ENCODE measurements around the gene PDZRN3.

PDZRN3 gene

DNA sequence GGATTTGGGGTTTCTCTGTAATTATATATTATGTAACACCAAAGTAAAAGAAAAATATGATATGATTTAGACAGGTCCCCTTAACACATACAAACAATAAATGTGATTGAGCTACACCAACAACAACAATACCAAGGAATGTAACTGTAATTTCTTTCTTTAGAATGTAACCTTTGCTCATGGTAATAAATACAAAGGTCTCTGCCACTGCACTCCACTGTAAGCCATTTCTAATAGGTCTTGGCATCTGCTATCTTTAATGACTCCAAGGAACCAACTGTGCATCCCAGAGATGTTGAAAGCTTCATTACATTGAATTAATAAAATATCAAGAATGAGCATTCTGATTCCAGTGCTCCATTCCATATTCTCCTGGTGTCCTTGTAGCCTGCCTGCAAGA lies 88.8 kb downstream of the PDZRN3 start:
- no peak for TF ChIP-seq ESRRG (CRISPR knock-in tag; IDR thresholded peaks at IDR 0.05)
- TF ChIP-seq TCF4 (CRISPR knock-in tag; IDR thresholded peaks at IDR 0.05; ENCODE audit: borderline replicate concordance): no peak
- no peak for TF ChIP-seq CSDC2 (CRISPR knock-in tag; IDR thresholded peaks at IDR 0.05)
- no peak for TF ChIP-seq RARB (CRISPR knock-in tag; IDR thresholded peaks at IDR 0.05)
- no peak for TF ChIP-seq ARNTL (CRISPR knock-in tag; IDR thresholded peaks at IDR 0.05; ENCODE audit: borderline replicate concordance, low read depth)
- no peak for TF ChIP-seq ZNF8 (CRISPR knock-in tag; IDR thresholded peaks at IDR 0.05)
- no peak for TF ChIP-seq OSR1 (CRISPR knock-in tag; IDR thresholded peaks at IDR 0.05)
- TF ChIP-seq ZC3H10 (CRISPR knock-in tag; IDR thresholded peaks at IDR 0.05): no peak
- no peak for TF ChIP-seq ZFP3 (CRISPR knock-in tag; IDR thresholded peaks at IDR 0.05)
- TF ChIP-seq SNAI2 (CRISPR knock-in tag; IDR thresholded peaks at IDR 0.05): no peak
- TF ChIP-seq, protein P1, sequence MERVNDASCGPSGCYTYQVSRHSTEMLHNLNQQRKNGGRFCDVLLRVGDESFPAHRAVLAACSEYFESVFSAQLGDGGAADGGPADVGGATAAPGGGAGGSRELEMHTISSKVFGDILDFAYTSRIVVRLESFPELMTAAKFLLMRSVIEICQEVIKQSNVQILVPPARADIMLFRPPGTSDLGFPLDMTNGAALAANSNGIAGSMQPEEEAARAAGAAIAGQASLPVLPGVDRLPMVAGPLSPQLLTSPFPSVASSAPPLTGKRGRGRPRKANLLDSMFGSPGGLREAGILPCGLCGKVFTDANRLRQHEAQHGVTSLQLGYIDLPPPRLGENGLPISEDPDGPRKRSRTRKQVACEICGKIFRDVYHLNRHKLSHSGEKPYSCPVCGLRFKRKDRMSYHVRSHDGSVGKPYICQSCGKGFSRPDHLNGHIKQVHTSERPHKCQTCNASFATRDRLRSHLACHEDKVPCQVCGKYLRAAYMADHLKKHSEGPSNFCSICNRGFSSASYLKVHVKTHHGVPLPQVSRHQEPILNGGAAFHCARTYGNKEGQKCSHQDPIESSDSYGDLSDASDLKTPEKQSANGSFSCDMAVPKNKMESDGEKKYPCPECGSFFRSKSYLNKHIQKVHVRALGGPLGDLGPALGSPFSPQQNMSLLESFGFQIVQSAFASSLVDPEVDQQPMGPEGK (CRISPR knock-in tag; IDR thresholded peaks at IDR 0.05; ENCODE audit: borderline replicate concordance): no peak
- no peak for TF ChIP-seq ZFP30 (CRISPR knock-in tag; IDR thresholded peaks at IDR 0.05)
- ATAC-seq: no peak

DNA sequence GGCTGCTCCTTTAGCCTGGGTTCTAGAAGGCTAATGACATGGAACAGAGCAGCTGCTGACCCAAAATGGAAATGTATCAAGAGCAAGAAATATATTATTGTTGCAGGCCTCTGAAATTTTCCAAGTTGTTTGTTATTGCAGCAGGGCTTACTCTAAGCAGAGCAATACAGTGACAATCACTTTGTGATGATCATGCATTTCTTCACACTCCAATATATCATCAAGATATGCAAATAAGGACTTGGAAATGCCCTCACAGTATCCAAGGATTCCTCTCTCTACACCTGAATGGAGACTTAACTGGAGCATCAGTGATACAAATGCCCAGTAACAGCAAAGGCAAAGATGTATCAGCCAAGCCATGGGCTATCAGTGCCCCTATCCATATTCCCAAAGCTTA lies 89.6 kb downstream of the PDZRN3 start:
- TF ChIP-seq, protein P2, sequence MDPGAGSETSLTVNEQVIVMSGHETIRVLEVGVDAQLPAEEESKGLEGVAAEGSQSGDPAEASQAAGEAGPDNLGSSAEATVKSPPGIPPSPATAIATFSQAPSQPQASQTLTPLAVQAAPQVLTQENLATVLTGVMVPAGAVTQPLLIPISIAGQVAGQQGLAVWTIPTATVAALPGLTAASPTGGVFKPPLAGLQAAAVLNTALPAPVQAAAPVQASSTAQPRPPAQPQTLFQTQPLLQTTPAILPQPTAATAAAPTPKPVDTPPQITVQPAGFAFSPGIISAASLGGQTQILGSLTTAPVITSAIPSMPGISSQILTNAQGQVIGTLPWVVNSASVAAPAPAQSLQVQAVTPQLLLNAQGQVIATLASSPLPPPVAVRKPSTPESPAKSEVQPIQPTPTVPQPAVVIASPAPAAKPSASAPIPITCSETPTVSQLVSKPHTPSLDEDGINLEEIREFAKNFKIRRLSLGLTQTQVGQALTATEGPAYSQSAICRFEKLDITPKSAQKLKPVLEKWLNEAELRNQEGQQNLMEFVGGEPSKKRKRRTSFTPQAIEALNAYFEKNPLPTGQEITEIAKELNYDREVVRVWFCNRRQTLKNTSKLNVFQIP (CRISPR knock-in tag; IDR thresholded peaks at IDR 0.05; ENCODE audit: borderline replicate concordance, low read depth): no peak
- ATAC-seq: no peak

DNA sequence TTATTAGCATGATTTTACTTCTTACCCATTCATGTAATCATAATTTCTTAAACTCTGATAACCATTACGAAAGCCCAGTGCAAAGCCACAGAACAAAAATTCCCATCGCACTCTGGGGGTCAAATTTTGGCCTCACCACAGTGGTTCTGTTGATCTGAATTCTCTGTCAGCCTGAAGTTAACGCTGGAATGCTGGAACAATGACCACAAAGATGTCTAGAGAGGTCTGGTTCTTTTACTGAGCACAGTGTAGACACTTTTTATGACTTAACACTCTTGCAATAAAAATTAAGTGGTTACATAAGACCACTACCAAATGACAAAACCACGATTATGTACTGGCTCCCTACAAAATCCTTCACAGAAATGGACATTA lies 94.7 kb downstream of the PDZRN3 start:
- TF ChIP-seq OSR1 (CRISPR knock-in tag; IDR thresholded peaks at IDR 0.05): no peak
- TF ChIP-seq GLIS3 (CRISPR knock-in tag; IDR thresholded peaks at IDR 0.05): no peak
- TF ChIP-seq, protein P3, sequence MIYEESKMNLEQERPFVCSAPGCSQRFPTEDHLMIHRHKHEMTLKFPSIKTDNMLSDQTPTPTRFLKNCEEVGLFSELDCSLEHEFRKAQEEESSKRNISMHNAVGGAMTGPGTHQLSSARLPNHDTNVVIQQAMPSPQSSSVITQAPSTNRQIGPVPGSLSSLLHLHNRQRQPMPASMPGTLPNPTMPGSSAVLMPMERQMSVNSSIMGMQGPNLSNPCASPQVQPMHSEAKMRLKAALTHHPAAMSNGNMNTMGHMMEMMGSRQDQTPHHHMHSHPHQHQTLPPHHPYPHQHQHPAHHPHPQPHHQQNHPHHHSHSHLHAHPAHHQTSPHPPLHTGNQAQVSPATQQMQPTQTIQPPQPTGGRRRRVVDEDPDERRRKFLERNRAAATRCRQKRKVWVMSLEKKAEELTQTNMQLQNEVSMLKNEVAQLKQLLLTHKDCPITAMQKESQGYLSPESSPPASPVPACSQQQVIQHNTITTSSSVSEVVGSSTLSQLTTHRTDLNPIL (CRISPR knock-in tag; IDR thresholded peaks at IDR 0.05; ENCODE audit: low read depth): no peak
- no peak for TF ChIP-seq SNAI2 (CRISPR knock-in tag; IDR thresholded peaks at IDR 0.05)
- no peak for ATAC-seq

DNA sequence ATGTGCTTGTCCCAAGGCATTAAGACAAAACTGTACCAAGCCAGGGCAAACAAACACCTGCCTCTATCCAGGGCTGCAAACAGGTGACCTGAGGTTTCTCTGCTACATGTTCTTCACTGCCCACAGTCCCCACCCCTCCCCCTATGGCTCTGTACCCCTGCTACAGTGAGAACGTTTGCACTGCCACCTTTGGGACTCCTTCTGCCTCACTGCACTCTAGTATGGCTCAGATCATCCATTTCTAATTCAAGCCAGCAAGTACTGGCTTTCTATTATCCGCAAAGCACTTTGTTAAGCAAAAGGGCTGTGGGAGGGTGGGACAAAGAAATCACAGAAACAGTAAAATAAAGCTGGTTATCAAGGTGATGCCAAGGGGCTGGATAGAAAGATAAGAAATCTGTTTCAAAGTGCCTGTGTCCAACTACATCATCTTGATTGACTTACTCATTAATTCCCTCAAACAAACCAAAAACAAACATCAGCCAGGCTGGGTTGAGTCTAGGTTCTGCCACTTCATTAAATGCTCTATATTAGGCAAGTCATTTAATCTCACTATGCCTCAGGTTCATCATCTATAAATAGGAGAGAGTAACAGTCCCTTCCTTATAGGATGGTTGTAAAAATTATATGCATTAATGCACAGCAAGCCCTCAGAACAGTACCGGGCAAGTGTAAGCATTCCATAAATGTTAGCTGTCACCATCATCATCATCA lies 95.3 kb downstream of the PDZRN3 start:
- ATAC-seq: no peak
- TF ChIP-seq ZNF8 (CRISPR knock-in tag; IDR thresholded peaks at IDR 0.05) (no peak), ESRRG (CRISPR knock-in tag; IDR thresholded peaks at IDR 0.05) (no peak), ZNF565 (CRISPR knock-in tag; conservative IDR thresholded peaks at IDR 0.05; ENCODE audit: low read depth) (no peak), TCF4 (CRISPR knock-in tag; IDR thresholded peaks at IDR 0.05; ENCODE audit: borderline replicate concordance) (no peak), ZFP3 (CRISPR knock-in tag; IDR thresholded peaks at IDR 0.05) (no peak), BACH2 (CRISPR knock-in tag; IDR thresholded peaks at IDR 0.05; ENCODE audit: borderline replicate concordance) (no peak), OSR1 (CRISPR knock-in tag; IDR thresholded peaks at IDR 0.05) (no peak), ISL1 (CRISPR knock-in tag; IDR thresholded peaks at IDR 0.05) (no peak), ZC3H10 (CRISPR knock-in tag; IDR thresholded peaks at IDR 0.05) (no peak), ARNTL (CRISPR knock-in tag; IDR thresholded peaks at IDR 0.05; ENCODE audit: borderline replicate concordance, low read depth) (no peak), SNAI2 (CRISPR knock-in tag; IDR thresholded peaks at IDR 0.05) (no peak), GLIS3 (CRISPR knock-in tag; IDR thresholded peaks at IDR 0.05) (no peak)
- TF ChIP-seq, protein P2 (CRISPR knock-in tag; IDR thresholded peaks at IDR 0.05; ENCODE audit: borderline replicate concordance, low read depth): no peak
- TF ChIP-seq, protein P4, sequence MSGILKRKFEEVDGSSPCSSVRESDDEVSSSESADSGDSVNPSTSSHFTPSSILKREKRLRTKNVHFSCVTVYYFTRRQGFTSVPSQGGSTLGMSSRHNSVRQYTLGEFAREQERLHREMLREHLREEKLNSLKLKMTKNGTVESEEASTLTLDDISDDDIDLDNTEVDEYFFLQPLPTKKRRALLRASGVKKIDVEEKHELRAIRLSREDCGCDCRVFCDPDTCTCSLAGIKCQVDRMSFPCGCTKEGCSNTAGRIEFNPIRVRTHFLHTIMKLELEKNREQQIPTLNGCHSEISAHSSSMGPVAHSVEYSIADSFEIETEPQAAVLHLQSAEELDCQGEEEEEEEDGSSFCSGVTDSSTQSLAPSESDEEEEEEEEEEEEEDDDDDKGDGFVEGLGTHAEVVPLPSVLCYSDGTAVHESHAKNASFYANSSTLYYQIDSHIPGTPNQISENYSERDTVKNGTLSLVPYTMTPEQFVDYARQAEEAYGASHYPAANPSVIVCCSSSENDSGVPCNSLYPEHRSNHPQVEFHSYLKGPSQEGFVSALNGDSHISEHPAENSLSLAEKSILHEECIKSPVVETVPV (CRISPR knock-in tag; IDR thresholded peaks at IDR 0.05): no peak
- TF ChIP-seq, protein P5, sequence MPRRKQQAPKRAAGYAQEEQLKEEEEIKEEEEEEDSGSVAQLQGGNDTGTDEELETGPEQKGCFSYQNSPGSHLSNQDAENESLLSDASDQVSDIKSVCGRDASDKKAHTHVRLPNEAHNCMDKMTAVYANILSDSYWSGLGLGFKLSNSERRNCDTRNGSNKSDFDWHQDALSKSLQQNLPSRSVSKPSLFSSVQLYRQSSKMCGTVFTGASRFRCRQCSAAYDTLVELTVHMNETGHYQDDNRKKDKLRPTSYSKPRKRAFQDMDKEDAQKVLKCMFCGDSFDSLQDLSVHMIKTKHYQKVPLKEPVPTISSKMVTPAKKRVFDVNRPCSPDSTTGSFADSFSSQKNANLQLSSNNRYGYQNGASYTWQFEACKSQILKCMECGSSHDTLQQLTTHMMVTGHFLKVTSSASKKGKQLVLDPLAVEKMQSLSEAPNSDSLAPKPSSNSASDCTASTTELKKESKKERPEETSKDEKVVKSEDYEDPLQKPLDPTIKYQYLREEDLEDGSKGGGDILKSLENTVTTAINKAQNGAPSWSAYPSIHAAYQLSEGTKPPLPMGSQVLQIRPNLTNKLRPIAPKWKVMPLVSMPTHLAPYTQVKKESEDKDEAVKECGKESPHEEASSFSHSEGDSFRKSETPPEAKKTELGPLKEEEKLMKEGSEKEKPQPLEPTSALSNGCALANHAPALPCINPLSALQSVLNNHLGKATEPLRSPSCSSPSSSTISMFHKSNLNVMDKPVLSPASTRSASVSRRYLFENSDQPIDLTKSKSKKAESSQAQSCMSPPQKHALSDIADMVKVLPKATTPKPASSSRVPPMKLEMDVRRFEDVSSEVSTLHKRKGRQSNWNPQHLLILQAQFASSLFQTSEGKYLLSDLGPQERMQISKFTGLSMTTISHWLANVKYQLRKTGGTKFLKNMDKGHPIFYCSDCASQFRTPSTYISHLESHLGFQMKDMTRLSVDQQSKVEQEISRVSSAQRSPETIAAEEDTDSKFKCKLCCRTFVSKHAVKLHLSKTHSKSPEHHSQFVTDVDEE (CRISPR knock-in tag; IDR thresholded peaks at IDR 0.05): no peak
- TF ChIP-seq, protein P1 (CRISPR knock-in tag; IDR thresholded peaks at IDR 0.05; ENCODE audit: borderline replicate concordance): no peak
- TF ChIP-seq, protein P3 (CRISPR knock-in tag; IDR thresholded peaks at IDR 0.05; ENCODE audit: low read depth): no peak
